GM19099 (cell line): ENCODE measurements around the gene TGM6.

Experiments used
- POLR2A ChIP-seq: IDR thresholded peaks from 3 replicates; pipeline ENCODE4 v1.6.1; 2011; ENCODE audit warnings: low read depth; ENCODE audit not compliant: insufficient read length; ENCODE audit errors: extremely low read depth

TGM6 gene

DNA sequence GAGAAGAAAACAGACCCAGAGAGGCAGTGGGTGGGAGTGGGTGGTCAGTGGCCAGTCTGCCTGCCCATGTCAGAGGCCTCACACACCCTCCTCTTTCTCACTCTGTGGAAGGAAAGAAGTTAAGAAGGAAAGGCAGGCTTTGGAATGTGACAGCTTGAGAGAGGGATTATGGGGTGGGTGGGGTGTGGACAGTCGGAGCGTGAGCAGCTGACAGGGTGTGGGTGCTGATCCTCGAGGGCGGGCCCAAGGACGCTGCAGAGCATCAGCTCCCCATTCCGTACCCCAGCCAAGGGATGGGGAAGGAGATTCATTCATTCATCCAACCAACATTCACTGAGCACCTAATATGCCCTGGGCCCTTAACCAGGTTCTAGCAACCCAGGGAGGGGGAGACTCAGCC lies 4.8 kb downstream of the TGM6 start:
- no peak for TF ChIP-seq POLR2A

DNA sequence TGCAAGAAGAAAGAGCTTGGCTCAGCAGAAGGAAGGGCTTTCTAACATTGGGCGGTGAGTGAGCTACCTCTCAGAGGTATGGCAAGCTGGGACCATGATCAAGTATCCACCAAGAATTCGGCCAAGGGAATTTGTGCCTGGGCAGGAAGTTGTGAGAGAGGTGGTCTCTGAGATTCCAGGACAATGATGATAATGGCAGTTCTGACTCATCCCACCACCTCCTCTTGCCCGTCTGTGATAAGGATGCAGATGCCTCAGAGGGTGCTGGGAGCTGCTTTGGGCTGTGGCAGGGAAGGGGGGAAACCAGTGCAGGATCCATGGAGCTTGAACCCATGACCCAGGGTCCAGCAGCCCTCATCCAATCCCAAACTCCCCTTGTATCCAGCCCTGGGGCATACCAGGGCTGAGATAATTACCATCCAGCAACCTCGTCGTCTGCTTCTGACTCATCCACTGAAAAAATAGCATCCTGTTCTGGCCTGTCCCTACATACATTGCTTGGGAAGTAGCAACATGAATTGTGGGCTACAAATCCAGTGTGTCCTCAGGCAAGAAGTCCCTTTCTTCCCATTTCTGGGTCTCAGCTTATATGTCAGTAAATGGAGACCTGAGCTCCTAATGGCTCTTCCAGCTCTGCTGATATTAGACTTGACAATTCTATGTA lies 5.9 kb downstream of the TGM6 start:
- no peak for TF ChIP-seq POLR2A

DNA sequence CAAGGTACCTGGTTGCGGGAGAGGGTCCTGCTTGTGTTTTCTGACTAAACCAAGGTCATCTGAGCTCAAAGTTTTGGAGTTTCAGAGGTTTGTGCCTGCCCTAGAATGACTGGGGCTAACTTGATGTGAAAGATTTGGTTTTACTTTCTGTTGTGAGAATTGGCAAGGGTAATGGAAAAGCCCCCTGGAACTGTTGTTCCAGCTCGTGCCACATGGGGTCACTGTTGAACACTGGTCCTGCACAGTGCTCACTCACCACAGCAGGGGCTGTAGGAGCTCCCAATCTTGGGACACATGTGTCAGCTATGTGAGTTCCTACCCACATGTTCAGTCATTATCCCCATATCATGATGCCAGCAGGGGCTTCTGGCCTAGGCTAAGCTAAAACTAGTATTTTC lies 6.5 kb downstream of the TGM6 start:
- TF ChIP-seq POLR2A, result no peak

DNA sequence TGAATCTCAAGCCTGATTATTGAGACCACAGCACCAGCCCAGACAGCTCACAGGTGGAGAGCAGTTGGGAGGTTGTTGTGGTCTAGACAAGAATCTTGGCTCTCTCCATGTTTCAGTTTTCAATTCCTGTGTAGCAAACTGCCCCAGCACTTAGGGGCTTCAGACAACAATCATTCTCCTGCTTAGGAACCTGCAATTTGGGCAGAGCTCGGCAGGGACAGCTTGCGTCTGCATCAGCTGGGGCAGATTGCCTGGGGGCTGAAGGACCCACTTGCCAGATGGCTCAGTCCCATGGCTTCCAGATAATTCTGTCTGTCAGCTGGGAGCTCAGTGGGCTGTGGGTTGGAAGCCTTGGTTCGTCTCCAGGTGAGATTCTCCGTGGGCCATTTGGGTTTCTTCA lies 6.9 kb downstream of the TGM6 start:
- no peak for TF ChIP-seq POLR2A

DNA sequence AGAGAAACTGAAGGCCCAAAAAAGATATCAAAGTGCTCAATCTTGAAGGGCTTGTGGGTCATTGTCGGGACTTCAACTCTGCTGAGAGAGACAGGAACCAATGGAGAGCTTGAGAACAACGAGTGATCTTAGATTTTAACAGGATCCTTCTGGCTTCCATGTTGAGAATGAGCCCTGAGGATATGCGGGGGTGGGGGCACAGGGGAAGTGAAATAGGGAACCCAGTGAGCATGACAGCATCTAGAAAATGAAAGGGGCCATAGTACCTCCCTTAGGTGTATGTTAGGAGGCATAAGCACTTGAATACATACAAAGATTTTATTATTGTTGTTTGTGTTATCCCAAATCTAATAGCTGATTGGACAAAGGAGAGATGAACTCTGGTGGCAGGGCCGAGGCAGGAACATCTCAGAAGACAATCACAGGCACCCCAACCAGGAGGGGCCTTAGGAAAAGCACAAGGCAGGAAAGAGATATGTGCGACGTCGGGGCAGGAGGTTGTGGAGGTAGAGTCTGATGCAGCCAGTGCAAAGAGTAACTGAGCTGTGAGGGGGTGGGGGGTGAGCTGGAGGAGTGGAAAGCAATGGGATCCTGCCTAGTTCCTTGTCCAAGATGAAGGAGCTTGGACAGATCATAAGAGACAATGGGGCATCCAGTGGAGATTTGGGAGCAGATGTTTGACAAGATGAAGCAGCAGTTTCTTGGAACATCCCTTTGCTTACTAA lies 10.4 kb downstream of the TGM6 start:
- TF ChIP-seq POLR2A, result no peak

DNA sequence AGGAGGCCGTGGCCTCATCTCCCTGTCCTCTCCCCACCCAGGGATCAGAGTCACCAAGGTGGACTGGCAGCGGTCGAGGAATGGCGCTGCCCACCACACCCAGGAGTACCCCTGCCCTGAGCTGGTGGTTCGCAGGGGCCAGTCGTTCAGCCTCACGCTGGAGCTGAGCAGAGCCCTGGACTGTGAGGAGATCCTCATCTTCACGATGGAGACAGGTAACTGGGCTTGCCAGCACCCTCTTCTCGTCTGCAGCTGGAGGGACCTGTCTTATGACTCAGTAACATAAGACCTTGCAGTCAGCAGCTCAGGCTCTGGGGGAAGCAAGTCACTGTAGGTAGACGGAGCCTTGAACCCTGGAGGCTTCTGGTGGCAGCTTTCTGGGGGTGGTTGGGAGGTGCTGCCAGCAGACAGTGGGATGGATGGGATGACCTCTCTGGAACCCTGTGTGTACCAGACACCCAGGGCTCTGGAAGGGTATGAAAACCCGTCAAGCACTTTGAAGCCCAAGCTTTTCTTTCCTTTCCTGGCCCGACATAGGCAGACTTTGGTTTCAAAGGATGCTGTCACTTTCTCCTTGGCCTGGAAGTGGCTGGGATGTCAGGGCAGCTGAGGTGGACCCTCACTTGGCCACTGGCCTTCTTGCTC lies 13.8 kb downstream of the TGM6 start:
- TF ChIP-seq POLR2A, result no peak

DNA sequence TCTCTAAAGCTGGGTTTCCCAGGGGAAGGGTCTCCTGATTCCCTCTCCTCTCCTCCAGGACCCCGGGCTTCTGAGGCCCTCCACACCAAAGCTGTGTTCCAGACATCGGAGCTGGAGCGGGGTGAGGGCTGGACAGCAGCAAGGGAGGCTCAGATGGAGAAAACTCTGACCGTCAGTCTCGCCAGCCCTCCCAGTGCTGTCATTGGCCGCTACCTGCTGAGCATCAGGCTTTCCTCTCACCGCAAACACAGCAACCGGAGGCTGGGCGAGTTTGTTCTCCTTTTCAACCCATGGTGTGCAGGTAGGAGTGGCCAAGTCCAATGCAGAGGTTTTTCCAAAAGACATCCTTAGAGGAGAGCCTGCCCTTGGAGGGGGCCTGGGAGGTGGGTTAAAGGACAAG lies 14.4 kb downstream of the TGM6 start:
- no peak for TF ChIP-seq POLR2A

DNA sequence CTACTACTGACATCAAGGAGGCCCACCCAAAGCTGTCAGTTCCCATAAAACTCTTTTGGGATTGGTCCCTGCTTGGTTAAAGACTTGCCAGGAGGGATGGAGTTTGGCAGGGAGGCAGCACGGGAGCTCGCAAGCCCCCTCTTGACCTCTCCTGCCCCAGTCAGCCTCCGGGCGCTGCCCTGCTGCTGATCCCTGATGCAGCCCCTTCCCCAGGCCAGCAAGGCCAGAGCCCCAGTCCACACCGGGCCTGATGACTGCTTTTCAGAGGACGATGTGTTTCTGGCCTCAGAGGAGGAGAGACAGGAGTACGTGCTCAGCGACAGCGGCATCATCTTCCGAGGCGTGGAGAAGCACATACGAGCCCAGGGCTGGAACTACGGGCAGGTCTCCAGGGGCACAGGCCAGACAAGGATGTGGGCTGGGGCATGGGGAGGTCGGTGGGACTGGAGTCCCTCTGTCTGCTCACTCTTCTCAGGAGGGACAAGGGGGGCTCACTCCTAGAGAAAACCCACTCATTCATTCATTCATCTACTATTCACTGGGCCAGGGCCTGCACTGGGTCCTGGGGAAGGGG lies 15.6 kb downstream of the TGM6 start:
- no peak for TF ChIP-seq POLR2A

DNA sequence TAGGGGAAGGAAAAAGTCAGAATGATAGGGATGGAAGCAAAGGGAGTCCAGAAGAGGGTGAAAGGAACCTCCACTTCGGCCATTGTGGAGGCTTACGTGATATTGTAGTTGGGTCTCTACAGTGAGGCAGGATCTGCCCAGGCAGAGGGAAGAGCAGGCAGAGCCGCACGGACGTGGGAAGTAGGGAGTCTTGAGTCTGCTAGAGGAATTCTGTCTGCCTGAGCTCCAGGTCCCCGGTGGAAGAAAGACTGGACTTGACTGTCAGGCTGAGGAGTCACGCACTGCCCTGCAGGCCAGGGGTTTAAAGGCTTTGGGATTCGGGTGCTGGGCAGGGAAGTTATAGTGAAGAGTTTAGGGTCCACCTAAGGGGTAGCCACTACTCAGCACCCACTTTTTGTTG lies 16.4 kb downstream of the TGM6 start:
- TF ChIP-seq POLR2A, result no peak

DNA sequence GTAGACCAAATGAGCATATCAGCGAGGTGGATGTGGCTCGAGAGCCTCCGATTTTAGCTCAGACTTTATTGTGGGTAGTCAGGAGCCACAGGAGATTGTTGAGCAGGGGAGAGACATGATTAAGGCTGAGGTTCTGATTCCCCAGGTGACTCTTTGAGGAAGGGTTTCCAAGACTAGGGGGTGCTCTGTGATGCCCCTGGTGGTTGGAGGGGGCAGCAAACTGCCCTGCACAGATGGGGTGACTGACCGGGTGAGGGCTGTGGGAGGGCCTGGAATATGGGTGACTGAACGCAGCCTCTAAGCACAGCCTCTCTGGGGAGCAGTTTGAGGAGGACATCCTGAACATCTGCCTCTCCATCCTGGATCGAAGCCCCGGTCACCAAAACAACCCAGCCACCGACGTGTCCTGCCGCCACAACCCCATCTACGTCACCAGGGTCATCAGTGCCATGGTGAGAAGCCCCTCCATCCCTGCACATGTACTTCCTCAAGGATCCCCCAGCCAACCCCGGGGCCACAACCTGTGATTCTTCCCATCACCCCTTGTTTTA lies 17.0 kb downstream of the TGM6 start:
- TF ChIP-seq POLR2A, result no peak

DNA sequence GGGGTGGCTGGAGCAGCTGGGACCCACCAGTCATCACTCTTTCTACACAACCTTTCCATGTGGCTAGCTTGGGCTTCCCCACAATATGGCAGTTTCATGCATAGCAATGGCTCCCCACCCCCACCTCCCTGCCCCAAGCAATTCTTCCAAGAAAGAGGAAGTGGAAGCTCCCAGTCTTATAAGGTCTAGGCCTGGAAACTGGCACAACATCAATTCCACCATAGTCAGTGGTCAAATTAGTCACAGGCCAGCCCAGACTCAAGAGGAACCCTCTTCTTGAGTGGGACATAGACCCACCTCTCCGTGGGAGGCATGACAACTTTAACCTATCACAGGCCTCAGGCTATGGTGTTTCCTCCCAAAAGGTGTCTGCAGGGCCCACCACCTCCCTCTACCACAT lies 17.7 kb downstream of the TGM6 start:
- no peak for TF ChIP-seq POLR2A

DNA sequence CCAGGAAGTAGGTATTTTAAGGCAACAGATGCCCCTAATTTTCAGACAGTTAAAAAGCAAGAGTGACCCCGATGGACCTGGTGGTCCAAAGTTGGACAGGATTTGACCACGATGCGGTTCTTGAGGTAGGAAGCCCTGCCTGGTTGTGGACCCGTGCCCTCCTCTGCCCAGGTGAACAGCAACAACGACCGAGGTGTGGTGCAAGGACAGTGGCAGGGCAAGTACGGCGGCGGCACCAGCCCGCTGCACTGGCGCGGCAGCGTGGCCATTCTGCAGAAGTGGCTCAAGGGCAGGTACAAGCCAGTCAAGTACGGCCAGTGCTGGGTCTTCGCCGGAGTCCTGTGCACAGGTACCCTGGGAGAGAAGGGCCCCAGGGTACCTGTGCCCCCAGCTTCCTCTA lies 18.7 kb downstream of the TGM6 start:
- TF ChIP-seq POLR2A, result no peak

DNA sequence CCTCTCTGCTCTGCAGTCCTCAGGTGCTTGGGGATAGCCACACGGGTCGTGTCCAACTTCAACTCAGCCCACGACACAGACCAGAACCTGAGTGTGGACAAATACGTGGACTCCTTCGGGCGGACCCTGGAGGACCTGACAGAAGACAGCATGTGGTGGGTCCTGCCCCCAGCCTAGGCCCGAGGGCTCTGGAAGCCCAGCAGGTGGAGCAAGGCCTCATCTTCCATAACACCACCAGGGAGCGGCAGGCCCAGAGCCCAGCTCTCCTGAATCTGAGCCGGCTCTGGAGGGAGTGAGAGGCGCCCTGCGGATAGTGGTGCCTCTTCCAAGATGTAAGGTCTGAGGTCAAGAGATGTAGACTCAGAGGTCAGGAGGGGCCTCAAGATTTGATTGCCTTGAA lies 19.6 kb downstream of the TGM6 start:
- no peak for TF ChIP-seq POLR2A

DNA sequence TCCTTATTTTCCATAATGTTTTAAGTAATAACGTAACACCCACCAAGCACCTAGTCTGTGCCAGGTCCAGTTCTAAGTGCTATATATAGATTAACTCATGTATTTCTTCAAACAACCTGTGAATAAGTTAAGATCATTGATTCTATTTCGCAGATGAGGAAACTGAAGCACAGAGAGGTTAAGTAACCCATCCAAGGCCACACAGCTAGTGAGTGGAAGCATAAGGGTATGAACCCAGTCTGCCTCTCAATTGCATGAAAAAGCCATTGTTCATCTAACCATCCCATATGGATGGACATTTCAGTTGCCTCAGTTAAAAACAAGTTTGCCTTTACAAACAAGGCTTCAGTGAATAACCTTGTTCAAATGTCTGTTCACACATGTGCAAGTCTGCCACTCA lies 20.8 kb downstream of the TGM6 start:
- TF ChIP-seq POLR2A, result no peak

DNA sequence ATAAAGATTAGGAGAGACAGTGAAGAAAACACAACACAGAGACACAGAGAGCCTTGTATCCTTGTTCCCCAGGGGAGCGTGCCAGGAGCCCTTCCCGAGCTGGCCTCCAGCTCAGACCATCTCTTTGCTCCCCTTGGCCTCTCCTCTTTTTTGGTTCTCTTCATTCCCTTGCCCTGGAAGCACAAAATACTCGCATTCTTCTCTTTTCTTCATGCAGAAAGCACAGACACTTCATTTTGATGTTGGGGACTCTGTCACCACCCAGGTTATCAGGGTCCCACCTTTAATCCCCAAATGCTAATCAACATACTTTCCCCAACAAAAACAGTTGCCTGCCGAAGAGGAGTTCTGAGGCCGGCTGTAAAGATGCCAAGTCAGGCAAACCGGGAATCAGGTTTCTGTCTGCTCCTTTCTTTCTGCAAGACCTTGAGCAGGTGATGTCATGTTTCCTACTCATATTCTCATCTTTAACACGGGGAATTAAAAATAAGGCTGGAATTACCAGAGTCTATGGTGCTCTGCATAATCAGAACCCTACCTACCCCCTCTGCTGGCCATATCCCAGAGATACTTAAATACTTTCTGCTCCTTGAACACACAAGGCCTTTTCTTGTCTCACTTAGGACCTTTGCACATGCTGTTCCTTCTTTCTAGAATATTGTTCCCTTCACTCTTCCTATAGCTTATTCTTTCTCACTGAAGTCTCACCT lies 21.7 kb downstream of the TGM6 start:
- no peak for TF ChIP-seq POLR2A
